H1 (cell line): ENCODE data around the gene CSRP3. TPM values are rescaled to one million over a fixed set of nuclear protein-coding genes. Genes with fewer than 3 reads are reported as not detected.

Source experiments
- CTCF ChIA-PET: fragments of 300-600 bp; sonication (Branson Sonifier 250); formaldehyde crosslinking; loops from one replicate; lab custom pipeline; 2021; ENCODE audit not compliant: partially characterized antibody; lab: Charles Lee
- POLR2A ChIA-PET: fragments of 300-600 bp; sonication (Branson Sonifier 250); formaldehyde crosslinking; loops from one replicate; lab custom pipeline; 2021; ENCODE audit warnings: inconsistent platforms; ENCODE audit not compliant: partially characterized antibody; lab: Charles Lee
- DNase-seq, 2 experiments: peaks; one replicate each; pipeline versions ENCODE4 v3.0.0 to v3.0.0-alpha.2; 2010 to 2022; ENCODE audit warnings: low spot score in 2 of 2, low read depth in 1 of 2, mixed read lengths in 1 of 2
- FAIRE-seq: peaks from 2 replicates; lab custom pipeline; 2011; peaks lifted over from hg19 to GRCh38; lab: Jason Lieb, UNC
- H2AFZ ChIP-seq: 2 replicates; pipeline ENCODE4 v1.8.1; 2012; ENCODE audit warnings: low read length, inconsistent platforms
- H2AK5ac ChIP-seq: 2 replicates; pipeline ENCODE4 v1.6.1; 2013; ENCODE audit warnings: low read depth, low read length
- H2BK120ac ChIP-seq: replicated peaks from 2 replicates; pipeline ENCODE3; 2013; ENCODE audit warnings: low read depth, low read length, inconsistent platforms
- H2BK12ac ChIP-seq: 2 replicates; pipeline ENCODE4 v1.6.1; 2013; ENCODE audit warnings: low read depth, low read length
- H2BK15ac ChIP-seq: 2 replicates; pipeline ENCODE4 v1.6.1; 2013; ENCODE audit warnings: low read length
- H2BK20ac ChIP-seq: 2 replicates; pipeline ENCODE4 v1.6.1; 2013; ENCODE audit warnings: low read length
- H2BK5ac ChIP-seq: 2 replicates; pipeline ENCODE4 v1.6.1; 2013; ENCODE audit warnings: low read depth, low read length
- H3K14ac ChIP-seq: 2 replicates; pipeline ENCODE4 v1.6.1; 2013; ENCODE audit warnings: inconsistent platforms; ENCODE audit not compliant: insufficient read length
- H3K18ac ChIP-seq: 2 replicates; pipeline ENCODE4 v1.6.1; 2013; ENCODE audit warnings: low read length; ENCODE audit errors: extremely low read depth
- H3K23ac ChIP-seq: 2 replicates; pipeline ENCODE4 v1.6.1; 2013; ENCODE audit warnings: inconsistent platforms; ENCODE audit not compliant: insufficient read length
- H3K23me2 ChIP-seq: 2 replicates; pipeline ENCODE4 v1.6.1; 2013; ENCODE audit warnings: low read depth, low read length
- H3K27ac ChIP-seq: 2 replicates; pipeline ENCODE4 v1.6.1; 2011; ENCODE audit warnings: low read depth, low read length, inconsistent platforms
- H3K27me3 ChIP-seq, 4 experiments: replicated peaks in 1 of 4; 1 replicate in 1 of 4; 2 replicates in 3 of 4; pipeline versions ENCODE4 v1.6.1 to v1.8.1; 2011 to 2013; ENCODE audit warnings: low read length in 3 of 4, mild to moderate bottlenecking in 3 of 4, inconsistent platforms in 2 of 4, mixed read lengths in 2 of 4, moderate library complexity in 1 of 4; ENCODE audit not compliant: control insufficient read depth in 3 of 4, insufficient read depth in 3 of 4; ENCODE audit errors: extremely low read depth in 1 of 4
- H3K36me3 ChIP-seq, 4 experiments: 2 replicates each; pipeline versions ENCODE4 v1.6.1 to v1.8.1; 2011 to 2013; ENCODE audit warnings: mild to moderate bottlenecking in 4 of 4, low read length in 3 of 4, moderate library complexity in 2 of 4, control low read depth in 1 of 4, inconsistent platforms in 1 of 4; ENCODE audit not compliant: insufficient read depth in 4 of 4, control insufficient read depth in 2 of 4
- H3K4ac ChIP-seq: replicated peaks from 2 replicates; pipeline ENCODE3; 2013; ENCODE audit warnings: low read length, low read depth, mixed read lengths, inconsistent platforms; ENCODE audit not compliant: insufficient read length
- H3K4me1 ChIP-seq, 4 experiments: replicated peaks in 1 of 4; 1 replicate in 1 of 4; 2 replicates in 3 of 4; pipeline versions ENCODE4 v1.6.1 to v1.8.1; 2011 to 2013; ENCODE audit warnings: low read length in 3 of 4, inconsistent platforms in 2 of 4, mixed read lengths in 1 of 4; ENCODE audit not compliant: insufficient read depth in 4 of 4, control insufficient read depth in 3 of 4
- H3K4me2 ChIP-seq, 2 experiments: 2 replicates each; pipeline versions ENCODE4 v1.6.1 to v1.8.1; 2011 to 2013; ENCODE audit warnings: low read depth in 2 of 2, low read length in 2 of 2, control low read depth in 1 of 2, inconsistent platforms in 1 of 2, mild to moderate bottlenecking in 1 of 2; ENCODE audit not compliant: insufficient read depth in 1 of 2
- H3K4me3 ChIP-seq, 4 experiments: fragments of 200-600, 300-600 bp in 1 of 4; sonication (generic), shearing (Covaris generic), sonication (Bioruptor Twin) in 1 of 4; 2 replicates each; pipeline versions ENCODE4 v1.5.1 to v1.8.1; 2011 to 2016; ENCODE audit warnings: low read length in 4 of 4, low read depth in 3 of 4, control low read depth in 2 of 4, inconsistent platforms in 2 of 4, mild to moderate bottlenecking in 2 of 4, mixed read lengths in 1 of 4, moderate library complexity in 1 of 4; ENCODE audit not compliant: insufficient read depth in 2 of 4; ENCODE audit errors: extremely low read depth in 1 of 4
- H3K56ac ChIP-seq: replicated peaks from 2 replicates; pipeline ENCODE3; 2013; ENCODE audit warnings: low read depth, mild to moderate bottlenecking, mixed read lengths, low read length, inconsistent platforms; ENCODE audit not compliant: insufficient read length
- H3K79me1 ChIP-seq: 2 replicates; pipeline ENCODE4 v1.6.1; 2013; ENCODE audit warnings: low read depth, low read length, control low read depth
- H3K79me2 ChIP-seq, 2 experiments: 2 replicates each; pipeline versions ENCODE4 v1.6.1 to v1.8.1; 2012 to 2013; ENCODE audit warnings: low read length in 2 of 2, mild to moderate bottlenecking in 2 of 2, inconsistent platforms in 1 of 2; ENCODE audit not compliant: insufficient read depth in 2 of 2, control insufficient read depth in 1 of 2
- H3K9ac ChIP-seq, 4 experiments: replicated peaks in 1 of 4; 1 replicate in 1 of 4; 2 replicates in 3 of 4; pipeline versions ENCODE4 v1.6.1 to v1.8.1; 2011 to 2013; ENCODE audit warnings: low read depth in 3 of 4, low read length in 3 of 4, control low read depth in 2 of 4, mild to moderate bottlenecking in 2 of 4, moderate library complexity in 2 of 4, inconsistent platforms in 1 of 4; ENCODE audit errors: extremely low read depth in 1 of 4
- H3K9me3 ChIP-seq, 2 experiments: 2 replicates each; pipeline versions ENCODE4 v1.6.1 to v1.8.1; 2012 to 2013; ENCODE audit warnings: mild to moderate bottlenecking in 2 of 2, moderate library complexity in 2 of 2, control low read depth in 1 of 2, inconsistent platforms in 1 of 2, low read depth in 1 of 2, low read length in 1 of 2, mixed read lengths in 1 of 2; ENCODE audit not compliant: insufficient read depth in 2 of 2
- H4K20me1 ChIP-seq, 2 experiments: replicated peaks in 1 of 2; 2 replicates each; pipeline versions ENCODE3 to v1.8.1; 2011 to 2013; ENCODE audit warnings: inconsistent platforms in 2 of 2, low read length in 2 of 2, mild to moderate bottlenecking in 1 of 2; ENCODE audit not compliant: insufficient read depth in 2 of 2, control insufficient read depth in 1 of 2
- H4K5ac ChIP-seq: 2 replicates; pipeline ENCODE4 v1.6.1; 2013; ENCODE audit warnings: low read length, low read depth, mixed read lengths, inconsistent platforms; ENCODE audit not compliant: insufficient read length
- H4K8ac ChIP-seq: 2 replicates; pipeline ENCODE4 v1.8.0; 2013; ENCODE audit warnings: mild to moderate bottlenecking, moderate library complexity, low read length, inconsistent platforms; ENCODE audit not compliant: insufficient read depth; ENCODE audit errors: extremely low read depth
- H4K91ac ChIP-seq: replicated peaks from 2 replicates; pipeline ENCODE3; 2013; ENCODE audit warnings: low read length, mixed read lengths, inconsistent platforms; ENCODE audit not compliant: insufficient read length
- BACH1 ChIP-seq: IDR thresholded peaks from 2 replicates; pipeline ENCODE4 v1.6.1; 2012; ENCODE audit warnings: low read length, improper control_type of control experiment
- BCL11A ChIP-seq, 2 experiments: IDR thresholded peaks; one replicate each; pipeline ENCODE4 v1.6.1; 2011; ENCODE audit warnings: low read depth in 2 of 2, low read length in 2 of 2, mild to moderate bottlenecking in 2 of 2
- BRCA1 ChIP-seq: IDR thresholded peaks from 2 replicates; pipeline ENCODE4 v1.6.1; 2012; ENCODE audit warnings: low read depth, low read length, improper control_type of control experiment
- CEBPB ChIP-seq: IDR thresholded peaks from 2 replicates; pipeline ENCODE4 v1.6.1; 2012; ENCODE audit warnings: low read depth, low read length
- CHD1 ChIP-seq: IDR thresholded peaks from 2 replicates; pipeline ENCODE4 v1.6.1; 2012; ENCODE audit warnings: low read depth, low read length, improper control_type of control experiment
- CTBP2 ChIP-seq: IDR thresholded peaks from 2 replicates; pipeline ENCODE4 v1.7.0; 2011; ENCODE audit warnings: borderline replicate concordance, mild to moderate bottlenecking, moderate library complexity, mixed read lengths, low read length; ENCODE audit not compliant: insufficient read depth, insufficient read length
- EZH2 ChIP-seq: fragments of 200-600 bp; sonication (generic); IDR thresholded peaks from 2 replicates; pipeline ENCODE4 v1.7.1; 2012; ENCODE audit warnings: low read depth, mild to moderate bottlenecking, moderate library complexity, low read length, inconsistent platforms; ENCODE audit not compliant: severe bottlenecking
- JUN ChIP-seq: IDR thresholded peaks from 2 replicates; pipeline ENCODE4 v1.6.1; 2011; ENCODE audit warnings: low read depth, mild to moderate bottlenecking, improper control_type of control experiment, low read length
- POLR2AphosphoS5 ChIP-seq: IDR thresholded peaks from 2 replicates; pipeline ENCODE4 v1.6.1; 2011; ENCODE audit warnings: low read depth, low read length
- RBBP5 ChIP-seq: IDR thresholded peaks from 2 replicates; pipeline ENCODE4 v1.7.1; 2012; ENCODE audit warnings: low read depth, mild to moderate bottlenecking, inconsistent platforms, low read length, moderate library complexity, borderline replicate concordance
- RXRA ChIP-seq: IDR thresholded peaks from 2 replicates; pipeline ENCODE4 v1.6.1; 2011; ENCODE audit warnings: low read depth, mild to moderate bottlenecking, low read length, moderate library complexity; ENCODE audit not compliant: insufficient read depth
- SIRT6 ChIP-seq: IDR thresholded peaks from one replicate; pipeline ENCODE4 v1.7.1; 2012; ENCODE audit warnings: low read length, inconsistent platforms
- YY1 ChIP-seq: IDR thresholded peaks from 2 replicates; pipeline ENCODE4 v1.6.1; 2011; ENCODE audit warnings: low read depth, mild to moderate bottlenecking, low read length
- WGBS, 2 experiments: shearing (Covaris generic) in 1 of 2; methylation state at CpG; one replicate each; pipeline versions ENCODE4 v1.1.6 to v1.1.7; 2013 to 2015; ENCODE audit warnings: low lambda C conversion rate in 2 of 2, mixed read lengths in 2 of 2, inconsistent platforms in 1 of 2, low coverage in 1 of 2, missing lambda C conversion rate in 1 of 2; ENCODE audit not compliant: insufficient replicate concordance in 2 of 2, insufficient coverage in 1 of 2, insufficient read length in 1 of 2; ENCODE audit errors: extremely low coverage in 1 of 2, missing lambda C conversion rate in 1 of 2; 5-methylcytosine and 5-hydroxymethylcytosine counted together
- polyA plus RNA-seq, 7 experiments: library from polyadenylated mRNA; depleted of rRNA in 3 of 7; stranded (reverse) in 5 of 7; unstranded in 2 of 7; fragments of >200 nt in 5 of 7; fragments of 200-250 nt in 2 of 7; gene quantifications; 1 replicate in 5 of 7; 2 replicates in 1 of 7; 4 replicates in 1 of 7; pipeline versions ENCODE4 v1.2.1 to v1.2.3, GENCODE V29; 2011 to 2013; ENCODE audit warnings: missing spikeins in 2 of 7, mixed read lengths in 2 of 7
- total RNA-seq: library from RNA; stranded (reverse); fragmentation: NEBNext Ultra II Directional; extraction: Animal tissue kit (Norgen Biotek cat#: 25700); gene quantifications from 2 replicates; pipeline ENCODE4 v1.2.1, GENCODE V29; 2021
- TF ChIP-seq, protein P1 (sequence below): IDR thresholded peaks from 2 replicates; pipeline ENCODE4 v1.6.1; 2012; ENCODE audit warnings: inconsistent platforms

CSRP3 gene
- total and polyA plus RNA-seq, 2 of the 8 experiments (the other 6 are each of a cell fraction or from before 2014, with no cell fraction given), result not detected

DNA sequence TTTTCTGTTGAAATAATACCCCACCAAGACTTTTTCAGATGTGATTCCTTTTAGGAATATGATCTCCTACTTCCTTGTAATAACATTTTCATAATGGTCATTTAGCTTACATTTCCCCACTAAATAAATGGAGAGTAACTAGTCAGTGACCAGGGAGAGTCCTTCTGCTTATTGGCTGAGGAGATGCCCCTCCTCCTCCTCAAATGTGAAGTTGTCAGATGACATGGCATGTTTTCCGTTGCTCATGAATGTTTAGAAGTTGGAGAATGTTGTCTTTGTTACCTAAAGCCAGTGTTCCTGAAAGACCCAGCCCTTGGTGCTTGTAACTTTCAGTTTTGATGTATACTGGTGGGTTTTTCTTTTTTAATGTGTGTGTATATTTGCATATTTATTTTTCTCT, 38.2 kb downstream of the CSRP3 start:
- H4K91ac ChIP-seq, result no peak overlapping the region
- H3K23me2 ChIP-seq, result no peaks in the 10 kb centered on the region
- no peak overlapping the region for H4K8ac ChIP-seq
- no peak overlapping the region for H2AK5ac ChIP-seq
- H4K20me1 ChIP-seq, result peaks cover 0 to 1% of the 10 kb centered on the region in 2 experiments
- no peak overlapping the region for H3K27ac ChIP-seq
- no peaks in the 10 kb centered on the region for H3K79me1 ChIP-seq
- no peak overlapping the region for H4K5ac ChIP-seq
- ChIA-PET POLR2A (no interaction called here), CTCF (no interaction called here)
- H3K4me2 ChIP-seq, result no peak overlapping the region
- H3K4ac ChIP-seq, result no peak overlapping the region
- H3K18ac ChIP-seq, result no peak overlapping the region
- no peak overlapping the region for H2BK5ac ChIP-seq
- no peak overlapping the region for H3K9ac ChIP-seq
- H3K56ac ChIP-seq, result no peak overlapping the region
- no peak overlapping the region for H3K4me3 ChIP-seq
- FAIRE-seq, result no peak
- peaks cover 4 to 54% (median 21%) of the 10 kb centered on the region in 4 experiments; a peak in 7 of 8 replicates for H3K36me3 ChIP-seq
- no peaks in the 10 kb centered on the region for H3K4me1 ChIP-seq
- WGBS, 2 experiments, result 95% methylated on average over 1 of the region's 1 CpG; no CpG with 5 or more reads in 1 of the 2 experiments
- H2BK20ac ChIP-seq, result no peak overlapping the region
- no peak overlapping the region for H2AFZ ChIP-seq
- no peak overlapping the region for H3K14ac ChIP-seq
- no peak overlapping the region for H2BK120ac ChIP-seq
- no peak for DNase-seq
- H3K23ac ChIP-seq, result no peak overlapping the region
- no peaks in the 10 kb centered on the region for H3K9me3 ChIP-seq
- H3K27me3 ChIP-seq, result peaks cover 0 to 1% (median 0%) of the 10 kb centered on the region in 4 experiments; a peak in 1 of 7 replicates
- no peaks in the 10 kb centered on the region for H3K79me2 ChIP-seq
- no peak overlapping the region for H2BK12ac ChIP-seq
- H2BK15ac ChIP-seq, result no peak overlapping the region
- TF ChIP-seq, protein P1, sequence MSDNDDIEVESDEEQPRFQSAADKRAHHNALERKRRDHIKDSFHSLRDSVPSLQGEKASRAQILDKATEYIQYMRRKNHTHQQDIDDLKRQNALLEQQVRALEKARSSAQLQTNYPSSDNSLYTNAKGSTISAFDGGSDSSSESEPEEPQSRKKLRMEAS, result no peak
- TF ChIP-seq YY1 (no peak), BACH1 (no peak), BCL11A (IDR thresholded peaks at IDR 0.05; ENCODE audit: low read depth in 2 of 2, low read length in 2 of 2) (no peak), RBBP5 (no peak), EZH2 (no peak), JUN (no peak), CHD1 (no peak), BRCA1 (no peak), RXRA (no peak), SIRT6 (no peak), POLR2AphosphoS5 (no peak), CEBPB (no peak), CTBP2 (no peak)
